Left lung (tissue), 10 donors: Measurements from ENCODE around the gene TRUB1. TPM values are rescaled to one million over a fixed set of nuclear protein-coding genes. Genes with fewer than 3 reads are reported as not detected.

Experiments
- ATAC-seq: fragments of 200-7000 bp; cut with Tn5 transposase; one replicate; pipeline ENCODE4 v1.9.1; 2020; ENCODE audit warnings: moderate library complexity
- DNase-seq, 4 donors: peaks; one replicate each; pipeline ENCODE4 v3.0.0-alpha.2; 2013 to 2020
- H3K27ac ChIP-seq, 2 donors: fragments of 200-600 bp; sonication (generic) in 1 of 2; one replicate each; pipeline versions ENCODE4 v1.5.0 to v1.8.0; 2020 to 2021
- H3K27me3 ChIP-seq, 2 donors: fragments of 200-600 bp; sonication (generic) in 1 of 2; one replicate each; pipeline versions ENCODE4 v1.5.0 to v1.8.0; 2020 to 2021
- H3K36me3 ChIP-seq, 2 donors: fragments of 200-600 bp; sonication (generic) in 1 of 2; one replicate each; pipeline versions ENCODE4 v1.5.0 to v1.8.0; 2020 to 2021
- H3K4me1 ChIP-seq, 2 donors: fragments of 200-600 bp; one replicate each; pipeline ENCODE4 v1.8.0; 2021
- H3K4me3 ChIP-seq, 2 donors: fragments of 200-600 bp; sonication (generic) in 1 of 2; one replicate each; pipeline versions ENCODE4 v1.5.0 to v1.8.0; 2020 to 2021; ENCODE audit warnings: mild to moderate bottlenecking in 1 of 2
- H3K9me3 ChIP-seq, 2 donors: fragments of 200-600 bp; sonication (generic) in 1 of 2; one replicate each; pipeline versions ENCODE4 v1.5.0 to v1.8.0; 2020 to 2021
- intact Hi-C, 2 donors: fragments of 100-400 bp; cut with DNase I; formaldehyde crosslinking; loops; one replicate each; pipeline versions ENCODE4 v1.11.2 to v1.14.2; 2022
- polyA plus RNA-seq, 6 donors: library from polyadenylated mRNA; unstranded; fragments of 120-200 nt; gene quantifications; one replicate each; pipeline ENCODE4 v1.2.1, GENCODE V29; 2013; ENCODE audit not compliant: insufficient read length in 6 of 6
- total RNA-seq, 2 donors: library from RNA; stranded (reverse); fragmentation: NEBNext Ultra II Directional; extraction: Animal tissue kit (Norgen Biotek cat#: 25700); gene quantifications; one replicate each; pipeline ENCODE4 v1.2.1, GENCODE V29; 2021
- TF ChIP-seq, protein P1 (sequence below), 2 donors: fragments of 200-600 bp; sonication (generic) in 1 of 2; IDR thresholded peaks; one replicate each; pipeline versions ENCODE4 v1.5.0 to v1.8.0; 2021; ENCODE audit warnings: antibody characterized with exemption in 2 of 2
- donor health status: DM: no; HTN: yes; CAD: no.
- donor health status: DM: no; HTN: no; CAD: no.

The TRUB1 gene
- total and polyA plus RNA-seq, 8 donors: 11.8 to 31.5 (median 28.4) TPM

DNA sequence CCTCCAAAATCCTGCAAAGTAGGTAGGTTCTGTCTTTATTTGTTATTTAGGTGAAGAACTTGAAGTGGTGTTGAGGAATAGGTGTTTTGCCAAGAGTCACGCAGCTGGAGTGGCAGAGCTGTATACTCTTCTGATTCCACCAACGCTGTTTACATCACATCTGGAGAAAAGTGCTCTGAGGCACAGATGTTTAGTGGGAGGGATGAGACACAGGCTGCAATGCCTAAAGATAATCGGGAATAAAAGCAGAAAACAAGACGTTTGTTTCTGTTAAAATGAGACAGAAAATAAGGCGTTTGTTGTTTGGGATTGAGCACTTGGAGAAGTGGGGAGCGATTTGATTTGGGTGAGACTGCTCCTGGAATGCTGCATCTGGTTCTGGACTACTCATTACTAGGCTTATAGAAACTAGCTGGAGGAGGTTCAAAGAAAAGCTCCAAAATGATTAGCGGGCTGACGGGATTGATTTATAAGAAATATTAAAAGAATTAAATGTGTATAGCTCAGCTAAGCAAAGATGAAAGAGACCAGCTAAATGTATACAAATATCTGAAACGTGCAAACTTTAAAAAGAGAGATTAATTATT, 54.3 kb downstream of the TRUB1 start:
- Histone ChIP-seq H3K4me3 (no peak overlapping the region), H3K9me3 (peaks cover 0 to under 1% of the 10 kb centered on the region in 2 donors), H3K36me3 (no peaks in the 10 kb centered on the region), H3K27ac (no peak overlapping the region), H3K4me1 (no peaks in the 10 kb centered on the region), H3K27me3 (no peaks in the 10 kb centered on the region)
- DNase-seq (peak in 1 of 4 donors; percentile 3), ATAC-seq (no peak)
- TF ChIP-seq, protein P1, sequence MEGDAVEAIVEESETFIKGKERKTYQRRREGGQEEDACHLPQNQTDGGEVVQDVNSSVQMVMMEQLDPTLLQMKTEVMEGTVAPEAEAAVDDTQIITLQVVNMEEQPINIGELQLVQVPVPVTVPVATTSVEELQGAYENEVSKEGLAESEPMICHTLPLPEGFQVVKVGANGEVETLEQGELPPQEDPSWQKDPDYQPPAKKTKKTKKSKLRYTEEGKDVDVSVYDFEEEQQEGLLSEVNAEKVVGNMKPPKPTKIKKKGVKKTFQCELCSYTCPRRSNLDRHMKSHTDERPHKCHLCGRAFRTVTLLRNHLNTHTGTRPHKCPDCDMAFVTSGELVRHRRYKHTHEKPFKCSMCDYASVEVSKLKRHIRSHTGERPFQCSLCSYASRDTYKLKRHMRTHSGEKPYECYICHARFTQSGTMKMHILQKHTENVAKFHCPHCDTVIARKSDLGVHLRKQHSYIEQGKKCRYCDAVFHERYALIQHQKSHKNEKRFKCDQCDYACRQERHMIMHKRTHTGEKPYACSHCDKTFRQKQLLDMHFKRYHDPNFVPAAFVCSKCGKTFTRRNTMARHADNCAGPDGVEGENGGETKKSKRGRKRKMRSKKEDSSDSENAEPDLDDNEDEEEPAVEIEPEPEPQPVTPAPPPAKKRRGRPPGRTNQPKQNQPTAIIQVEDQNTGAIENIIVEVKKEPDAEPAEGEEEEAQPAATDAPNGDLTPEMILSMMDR (IDR thresholded peaks at IDR 0.05): no peak
- intact Hi-C loops: no loop called here

DNA sequence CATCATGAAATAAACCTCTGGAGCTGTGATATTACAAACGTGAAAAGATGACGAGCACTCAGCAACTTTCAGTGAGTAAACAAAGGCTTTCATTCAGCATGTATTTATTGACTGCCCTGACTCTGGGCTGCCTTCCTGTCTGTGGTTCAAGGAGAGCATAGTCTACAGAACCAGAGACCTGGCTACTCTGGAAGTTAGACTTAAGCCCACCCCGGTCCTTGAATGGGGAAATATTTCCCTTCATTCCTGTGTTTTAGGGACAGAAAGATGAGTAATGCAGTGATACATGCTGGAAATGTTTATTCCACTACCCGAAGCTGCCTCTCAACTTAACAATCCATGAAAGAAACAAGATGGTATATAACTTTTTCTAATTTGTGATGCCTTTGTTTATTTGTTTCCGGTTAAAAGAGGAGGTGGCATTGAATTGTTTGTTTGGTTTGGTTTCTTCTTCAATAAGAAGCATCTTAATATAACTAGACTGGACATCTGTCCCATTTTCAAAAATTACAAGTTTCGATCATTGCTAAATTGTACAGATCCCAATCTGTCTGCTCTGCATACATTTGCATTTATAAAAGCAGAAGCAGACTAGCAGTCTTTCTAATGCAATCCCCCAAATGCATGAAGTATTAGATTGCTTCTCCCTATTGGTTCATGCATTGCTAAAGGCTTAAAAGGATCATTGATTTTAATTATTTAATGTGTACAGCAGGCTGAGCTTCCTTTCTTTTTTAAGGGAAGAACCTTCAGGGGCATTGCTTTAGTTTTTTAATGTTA, 57.7 kb downstream of the TRUB1 start:
- no peak for DNase-seq
- intact Hi-C loops: no loop called here
- TF ChIP-seq, protein P1 (IDR thresholded peaks at IDR 0.05): no peak
- no peak overlapping the region for H3K27ac ChIP-seq
- H3K36me3 ChIP-seq: no peaks in the 10 kb centered on the region
- no peak overlapping the region for H3K4me3 ChIP-seq
- no peaks in the 10 kb centered on the region for H3K27me3 ChIP-seq
- no peak for ATAC-seq
- no peaks in the 10 kb centered on the region for H3K4me1 ChIP-seq
- no peaks in the 10 kb centered on the region for H3K9me3 ChIP-seq

DNA sequence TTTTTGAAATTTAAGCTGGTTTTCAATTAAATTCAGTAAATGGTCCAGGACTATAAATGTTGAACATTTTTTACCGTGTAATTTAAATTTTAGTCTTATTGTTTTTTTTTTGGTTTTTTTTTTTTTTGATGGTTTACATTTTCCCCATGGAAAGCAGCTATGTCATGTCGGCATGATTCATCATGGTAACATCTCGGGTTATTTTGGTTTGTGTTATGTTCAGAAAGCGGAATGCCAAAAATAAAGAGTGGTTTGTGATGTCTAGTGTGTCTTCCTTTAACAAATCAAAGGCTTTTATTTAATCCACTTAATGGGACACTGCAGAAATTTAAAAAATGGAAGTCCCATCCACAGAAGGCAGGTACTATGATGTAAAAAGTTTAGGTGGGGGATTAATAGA, 58.5 kb downstream of the TRUB1 start:
- Histone ChIP-seq H3K9me3 (no peaks in the 10 kb centered on the region), H3K4me1 (no peaks in the 10 kb centered on the region), H3K4me3 (no peak overlapping the region), H3K27ac (no peak overlapping the region), H3K36me3 (no peaks in the 10 kb centered on the region), H3K27me3 (no peaks in the 10 kb centered on the region)
- TF ChIP-seq, protein P1 (IDR thresholded peaks at IDR 0.05): no peak
- intact Hi-C loops: no loop called here
- DNase-seq: no peak
- no peak for ATAC-seq

DNA sequence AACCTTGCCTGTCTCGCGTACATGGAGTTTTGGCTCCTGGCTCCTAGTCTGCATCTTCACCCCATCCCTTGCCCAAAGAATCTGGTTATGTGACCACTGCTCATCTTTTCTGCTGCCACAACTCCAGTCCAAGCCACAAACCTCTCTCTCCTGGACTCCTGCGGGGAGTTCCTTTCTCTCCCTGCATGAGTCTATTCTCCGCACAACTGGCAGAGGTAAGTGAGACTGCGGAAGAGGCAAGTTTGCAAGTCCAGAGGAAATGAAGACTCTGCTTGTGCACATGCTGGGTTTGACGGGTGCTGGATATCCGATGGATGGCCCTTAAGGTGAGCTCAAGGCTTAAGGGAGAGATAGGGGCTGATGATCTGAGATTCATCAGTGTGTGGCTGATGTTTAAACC, 61.0 kb downstream of the TRUB1 start:
- DNase-seq (no peak), ATAC-seq (no peak)
- Histone ChIP-seq H3K27ac (no peak overlapping the region), H3K4me1 (no peaks in the 10 kb centered on the region), H3K9me3 (no peaks in the 10 kb centered on the region), H3K4me3 (no peak overlapping the region), H3K36me3 (no peaks in the 10 kb centered on the region), H3K27me3 (no peaks in the 10 kb centered on the region)
- TF ChIP-seq, protein P1 (IDR thresholded peaks at IDR 0.05): no peak
- intact Hi-C loops: no loop called here

DNA sequence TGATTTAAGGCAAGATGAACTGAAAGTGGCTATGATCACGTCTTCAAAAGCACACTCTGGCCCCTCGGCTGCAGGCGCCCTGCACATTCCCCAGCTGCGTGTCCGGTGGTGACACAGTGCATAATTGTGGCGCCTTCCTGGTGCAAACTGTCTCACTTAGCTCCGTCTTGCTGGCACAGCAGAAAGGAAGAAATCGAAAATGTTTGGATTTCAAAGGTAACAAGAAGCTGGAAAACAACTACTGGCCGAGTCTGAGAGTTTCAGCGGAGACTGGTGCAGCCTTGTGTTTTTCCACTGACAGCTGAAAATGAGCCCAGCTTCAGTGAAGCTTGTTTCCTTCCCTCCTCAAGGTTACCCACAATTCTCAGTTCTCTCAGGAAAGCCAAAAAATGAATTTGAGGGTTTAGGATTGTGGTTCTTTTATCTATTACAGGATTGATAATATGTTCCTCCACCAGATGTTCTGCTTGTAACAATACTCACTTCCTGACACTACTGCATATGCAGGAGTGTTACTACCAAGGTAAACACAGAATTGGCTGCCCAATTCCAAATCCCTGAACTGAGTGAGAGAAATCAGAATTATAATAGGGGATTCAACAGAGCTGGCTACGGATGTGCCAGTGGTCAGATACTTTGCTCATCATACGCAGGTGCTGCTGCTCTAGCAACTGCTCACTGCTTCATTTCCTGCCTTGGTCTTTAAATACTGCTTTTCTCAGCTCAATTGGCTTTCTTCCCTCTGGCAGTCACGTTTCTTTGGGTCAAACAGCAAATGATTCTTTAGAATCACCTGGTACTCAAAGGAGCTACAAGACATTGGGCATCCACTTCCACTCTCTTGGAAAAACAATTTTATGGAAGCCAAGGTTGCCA, 63.7 kb downstream of the TRUB1 start:
- Histone ChIP-seq H3K27ac (no peak overlapping the region), H3K4me3 (no peak overlapping the region)
- peak; percentile 62 for ATAC-seq

More for the DNA sequence above, 63.7 kb downstream of the TRUB1 start:
- intact Hi-C loops: no loop called here
- peak in 1 of 4 donors; percentile 11 for DNase-seq
- no peaks in the 10 kb centered on the region for H3K36me3 ChIP-seq
- TF ChIP-seq, protein P1 (IDR thresholded peaks at IDR 0.05): no peak
- no peaks in the 10 kb centered on the region for H3K9me3 ChIP-seq
- no peaks in the 10 kb centered on the region for H3K4me1 ChIP-seq
- no peaks in the 10 kb centered on the region for H3K27me3 ChIP-seq
